Measurements from ENCODE around the gene ASB12.

The ASB12 gene

GRCh38 chrX:64196606-64197005 is 33.8 kb downstream of the ASB12 start:
- TF ChIP-seq CTCF (conservative IDR thresholded peaks at IDR 0.05; ENCODE audit: control insufficient read depth, insufficient read depth, low read depth, low read length): no peak
- no peak for DNase-seq (ENCODE audit: low read depth)

GRCh38 chrX:64195862-64196261 is 34.5 kb downstream of the ASB12 start:
- DNase-seq (ENCODE audit: low read depth): no peak
- H3K4me3 ChIP-seq (ENCODE audit: control insufficient read depth, low read depth, low read length): no peak overlapping the region
- no peak for TF ChIP-seq CTCF (conservative IDR thresholded peaks at IDR 0.05; ENCODE audit: control insufficient read depth, insufficient read depth, low read depth, low read length)

More at GRCh38 chrX:64196606-64197005, 33.8 kb downstream of the ASB12 start:
- H3K4me3 ChIP-seq (ENCODE audit: control insufficient read depth, low read depth, low read length): no peak overlapping the region

- TF ChIP-seq CTCF (conservative IDR thresholded peaks at IDR 0.05; ENCODE audit: control insufficient read depth, insufficient read depth, low read depth, low read length): no peak
- no peak for DNase-seq (ENCODE audit: low read depth)
- H3K4me3 ChIP-seq (ENCODE audit: control insufficient read depth, low read depth, low read length): no peak overlapping the region
Observed at GRCh38 chrX:64192673-64193072, 37.7 kb downstream of the ASB12 start.

GRCh38 chrX:64192040-64192439 is 38.4 kb downstream of the ASB12 start:
- TF ChIP-seq CTCF (conservative IDR thresholded peaks at IDR 0.05; ENCODE audit: control insufficient read depth, insufficient read depth, low read depth, low read length): no peak
- DNase-seq (ENCODE audit: low read depth): no peak
- no peak overlapping the region for H3K4me3 ChIP-seq (ENCODE audit: control insufficient read depth, low read depth, low read length)

GRCh38 chrX:64191281-64192010 is 39.0 kb downstream of the ASB12 start:
- no peak for DNase-seq (ENCODE audit: low read depth)
- H3K4me3 ChIP-seq (ENCODE audit: control insufficient read depth, low read depth, low read length): no peak overlapping the region
- TF ChIP-seq CTCF (conservative IDR thresholded peaks at IDR 0.05; ENCODE audit: control insufficient read depth, insufficient read depth, low read depth, low read length): no peak

GRCh38 chrX:64190136-64190740 is 40.2 kb downstream of the ASB12 start:
- no peak for DNase-seq (ENCODE audit: low read depth)
- no peak overlapping the region for H3K4me3 ChIP-seq (ENCODE audit: control insufficient read depth, low read depth, low read length)
- no peak for TF ChIP-seq CTCF (conservative IDR thresholded peaks at IDR 0.05; ENCODE audit: control insufficient read depth, insufficient read depth, low read depth, low read length)

All from fibroblast of mammary gland (primary cell).